ENCODE results near the gene HBG2. TPM values are rescaled to one million over a fixed set of nuclear protein-coding genes. Genes with fewer than 3 reads are reported as not detected.
"Not testable (repeated sequence)": the region's sequence is repeated elsewhere in the genome, so short reads cannot be mapped to it uniquely, and the experiment has no call there.

HBG2 gene
- total RNA-seq, 1 donor from 2014 or later = not detected

- H3K4me1 Mint-ChIP-seq (ENCODE audit: low read depth, unreplicated experiment) = no peaks in the 10 kb centered on the region
- H3K27me3 Mint-ChIP-seq (ENCODE audit: unreplicated experiment) = no peaks in the 10 kb centered on the region
- no peaks in the 10 kb centered on the region for H3K36me3 Mint-ChIP-seq (ENCODE audit: unreplicated experiment)
- peaks cover under 1% of the 10 kb centered on the region for H3K9me3 Mint-ChIP-seq (ENCODE audit: unreplicated experiment)
- DNase-seq = no peak
- H3K27ac Mint-ChIP-seq (ENCODE audit: unreplicated experiment) = no peak overlapping the region
- H3K4me3 Mint-ChIP-seq (ENCODE audit: unreplicated experiment) = no peak overlapping the region
- no peak for TF ChIP-seq CTCF (IDR thresholded peaks at IDR 0.05; ENCODE audit: partially characterized antibody, unreplicated experiment)
These were observed 12.5 kb upstream of the HBG2 start for GRCh38 chr11:5267033-5267563.

GRCh38 chr11:5266609-5267008 lies 12.0 kb upstream of the HBG2 start:
- no peak for DNase-seq
- Mint-ChIP-seq H3K27me3 (ENCODE audit: unreplicated experiment) (no peaks in the 10 kb centered on the region), H3K36me3 (ENCODE audit: unreplicated experiment) (no peaks in the 10 kb centered on the region), H3K9me3 (ENCODE audit: unreplicated experiment) (peaks cover 2% of the 10 kb centered on the region), H3K4me1 (ENCODE audit: low read depth, unreplicated experiment) (no peaks in the 10 kb centered on the region), H3K4me3 (ENCODE audit: unreplicated experiment) (no peak overlapping the region), H3K27ac (ENCODE audit: unreplicated experiment) (no peak overlapping the region)
- no peak for TF ChIP-seq CTCF (IDR thresholded peaks at IDR 0.05; ENCODE audit: partially characterized antibody, unreplicated experiment)

GRCh38 chr11:5265832-5266231 lies 11.3 kb upstream of the HBG2 start:
- Mint-ChIP-seq H3K27me3 (ENCODE audit: unreplicated experiment) (no peaks in the 10 kb centered on the region), H3K9me3 (ENCODE audit: unreplicated experiment) (peaks cover 2% of the 10 kb centered on the region), H3K4me3 (ENCODE audit: unreplicated experiment) (no peak overlapping the region), H3K36me3 (ENCODE audit: unreplicated experiment) (no peaks in the 10 kb centered on the region), H3K4me1 (ENCODE audit: low read depth, unreplicated experiment) (no peaks in the 10 kb centered on the region), H3K27ac (ENCODE audit: unreplicated experiment) (no peak overlapping the region)
- DNase-seq = no peak
- no peak for TF ChIP-seq CTCF (IDR thresholded peaks at IDR 0.05; ENCODE audit: partially characterized antibody, unreplicated experiment)

GRCh38 chr11:5258543-5259262 lies 4.1 kb upstream of the HBG2 start:
- Mint-ChIP-seq H3K27ac (ENCODE audit: unreplicated experiment) (no peak overlapping the region), H3K36me3 (ENCODE audit: unreplicated experiment) (peaks cover 16% of the 10 kb centered on the region), H3K4me1 (ENCODE audit: low read depth, unreplicated experiment) (peaks cover 9% of the 10 kb centered on the region), H3K27me3 (ENCODE audit: unreplicated experiment) (no peaks in the 10 kb centered on the region), H3K4me3 (ENCODE audit: unreplicated experiment) (no peak overlapping the region), H3K9me3 (ENCODE audit: unreplicated experiment) (peaks cover 6% of the 10 kb centered on the region)
- TF ChIP-seq CTCF (IDR thresholded peaks at IDR 0.05; ENCODE audit: partially characterized antibody, unreplicated experiment) = no peak
- peak; percentile 23 for DNase-seq

GRCh38 chr11:5257296-5257695 lies 2.7 kb upstream of the HBG2 start:
- H3K4me1 Mint-ChIP-seq (ENCODE audit: low read depth, unreplicated experiment) = peaks cover 9% of the 10 kb centered on the region

GRCh38 chr11:5254023-5254422 lies 558 bp downstream of the HBG2 start:
- not testable (repeated sequence) for H3K4me1 Mint-ChIP-seq (ENCODE audit: low read depth, unreplicated experiment); DNase-seq; H3K4me3 Mint-ChIP-seq (ENCODE audit: unreplicated experiment); H3K27ac Mint-ChIP-seq (ENCODE audit: unreplicated experiment); H3K9me3 Mint-ChIP-seq (ENCODE audit: unreplicated experiment); H3K27me3 Mint-ChIP-seq (ENCODE audit: unreplicated experiment); H3K36me3 Mint-ChIP-seq (ENCODE audit: unreplicated experiment)

More at GRCh38 chr11:5257296-5257695, 2.7 kb upstream of the HBG2 start:
- Mint-ChIP-seq H3K27me3 (ENCODE audit: unreplicated experiment) (no peaks in the 10 kb centered on the region), H3K4me3 (ENCODE audit: unreplicated experiment) (no peak overlapping the region), H3K36me3 (ENCODE audit: unreplicated experiment) (peaks cover 16% of the 10 kb centered on the region), H3K9me3 (ENCODE audit: unreplicated experiment) (peaks cover 6% of the 10 kb centered on the region), H3K27ac (ENCODE audit: unreplicated experiment) (no peak overlapping the region)
- TF ChIP-seq CTCF (IDR thresholded peaks at IDR 0.05; ENCODE audit: partially characterized antibody, unreplicated experiment) = no peak
- no peak for DNase-seq

- H3K36me3 Mint-ChIP-seq (ENCODE audit: unreplicated experiment); H3K4me3 Mint-ChIP-seq (ENCODE audit: unreplicated experiment); H3K4me1 Mint-ChIP-seq (ENCODE audit: low read depth, unreplicated experiment); DNase-seq; H3K9me3 Mint-ChIP-seq (ENCODE audit: unreplicated experiment); H3K27ac Mint-ChIP-seq (ENCODE audit: unreplicated experiment); H3K27me3 Mint-ChIP-seq (ENCODE audit: unreplicated experiment): not testable (repeated sequence)
These were observed 1.1 kb downstream of the HBG2 start for GRCh38 chr11:5253440-5253839.

Data from glutamatergic neuron (in vitro differentiated cells).